CD4-positive, alpha-beta T cell treated with Interleukin-17A for 4 hours (primary cell): ENCODE data around the gene RPUSD1.
A peak's percentile ranks its signal among the peaks of the same experiment; 100 is the strongest.
"Not testable (repeated sequence)": the region's sequence is repeated elsewhere in the genome, so short reads cannot be mapped to it uniquely, and the experiment has no call there.

Experiments
- DNase-seq: peaks from one replicate; pipeline ENCODE4 v3.0.0-alpha.2; 2020; ENCODE audit warnings: mixed read lengths

Gene RPUSD1, protein sequence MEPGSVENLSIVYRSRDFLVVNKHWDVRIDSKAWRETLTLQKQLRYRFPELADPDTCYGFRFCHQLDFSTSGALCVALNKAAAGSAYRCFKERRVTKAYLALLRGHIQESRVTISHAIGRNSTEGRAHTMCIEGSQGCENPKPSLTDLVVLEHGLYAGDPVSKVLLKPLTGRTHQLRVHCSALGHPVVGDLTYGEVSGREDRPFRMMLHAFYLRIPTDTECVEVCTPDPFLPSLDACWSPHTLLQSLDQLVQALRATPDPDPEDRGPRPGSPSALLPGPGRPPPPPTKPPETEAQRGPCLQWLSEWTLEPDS

DNA sequence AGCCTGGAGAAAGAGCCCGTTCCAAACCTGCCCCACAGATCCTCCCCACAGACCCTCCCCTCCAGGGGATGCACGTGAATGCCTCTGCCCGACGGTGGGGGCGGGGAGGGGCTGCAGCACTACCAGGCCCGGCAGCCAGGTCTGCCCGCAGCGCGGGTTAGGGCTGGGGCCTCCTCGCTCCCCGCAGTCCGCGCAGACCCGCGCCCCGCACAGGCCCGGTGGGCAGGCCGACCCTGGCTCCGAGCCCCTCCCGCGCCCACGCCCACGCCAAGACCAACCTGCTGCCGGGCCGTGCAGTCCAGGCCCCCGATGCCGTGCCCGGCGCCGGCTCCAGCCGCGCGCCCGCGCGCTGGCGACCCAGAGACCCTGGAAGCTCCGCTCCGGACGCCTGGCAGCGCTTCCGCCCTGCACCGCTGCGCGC lies at the start of gene RPUSD1:
Gene RPUSD1 (minus strand): TSS at position 404 of the 421 bp plus-strand sequence. CDS start 644 bp downstream, outside the sequence.
- DNase-seq = no peak

DNA sequence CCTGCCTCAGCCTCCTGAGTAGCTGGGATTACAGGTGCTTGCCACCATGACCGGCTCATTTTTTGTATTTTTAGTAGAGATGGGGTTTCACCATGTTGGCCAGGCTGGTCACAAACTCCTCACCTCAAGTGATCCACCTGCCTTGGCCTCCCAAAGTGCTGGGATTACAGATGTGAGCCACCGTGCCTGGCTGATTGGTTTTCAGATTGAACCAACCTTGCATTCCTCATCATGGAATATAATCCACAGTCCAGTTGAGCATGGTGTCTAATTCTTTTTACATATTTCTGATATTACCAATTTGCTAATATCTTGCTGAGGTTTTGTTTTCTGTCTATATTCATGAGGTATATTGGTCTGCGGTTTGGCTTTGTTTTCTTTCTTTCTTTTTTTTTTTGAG lies 48.6 kb upstream of the RPUSD1 start:
- DNase-seq = not testable (repeated sequence)

DNA sequence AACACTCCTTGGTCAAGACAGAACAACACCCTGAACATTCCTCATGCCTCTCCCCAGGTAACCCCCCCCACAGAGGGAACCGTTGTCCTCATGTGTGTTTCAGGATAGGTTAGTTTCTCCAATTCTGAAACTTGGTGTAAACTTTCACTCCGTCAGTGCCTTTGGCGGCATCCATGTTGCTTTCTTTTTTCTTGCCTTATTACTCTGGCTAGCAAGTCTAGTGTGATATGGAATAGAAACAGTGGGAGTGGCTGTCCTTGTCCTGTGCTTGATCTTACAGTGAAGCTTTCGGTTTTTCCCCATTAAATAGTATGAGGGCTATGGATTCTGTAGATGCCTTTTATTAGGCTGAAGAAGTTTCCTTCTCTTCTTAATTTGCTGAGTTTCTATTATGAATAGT lies 48.0 kb upstream of the RPUSD1 start:
- no peak for DNase-seq

DNA sequence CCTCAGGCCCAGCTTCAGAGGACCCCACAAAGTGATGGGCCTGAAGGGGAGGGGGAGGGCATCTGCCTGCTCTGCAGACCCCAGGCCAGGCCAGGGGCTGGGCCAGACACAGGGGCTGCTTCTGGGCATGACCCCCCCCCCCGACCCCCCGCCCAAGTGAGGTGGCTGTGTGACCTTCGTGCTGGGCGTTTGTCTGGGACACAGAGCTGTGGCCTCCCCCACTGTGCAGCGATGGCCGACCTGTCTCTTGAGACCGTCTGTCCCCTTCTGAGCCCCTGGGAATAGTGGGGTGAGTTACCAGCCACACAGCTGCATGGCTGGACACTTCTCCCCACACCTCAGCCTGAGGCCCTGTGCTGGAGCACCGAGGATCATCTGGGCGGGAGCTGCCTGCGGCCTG lies 47.2 kb upstream of the RPUSD1 start:
- DNase-seq = no peak

DNA sequence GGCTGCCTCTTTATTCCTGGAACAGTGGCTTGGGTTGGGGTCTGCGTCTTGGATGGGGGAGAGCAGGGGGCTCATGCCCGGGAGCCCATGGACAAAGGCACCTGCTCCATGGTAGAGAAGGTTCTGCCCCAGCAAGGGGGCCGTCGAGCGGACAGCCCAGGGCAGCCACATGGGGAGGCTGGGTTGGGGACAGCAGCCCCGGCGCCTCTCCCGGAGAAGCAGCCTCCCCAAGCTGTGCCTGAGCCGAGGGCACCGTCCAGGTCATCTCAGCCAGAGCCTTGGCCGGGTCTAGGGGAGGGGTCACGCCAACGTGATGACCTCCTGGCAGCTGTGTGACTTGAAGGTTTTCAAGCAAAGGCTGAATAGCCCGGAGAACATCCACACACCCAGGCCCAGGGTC lies 45.2 kb upstream of the RPUSD1 start:
- no peak for DNase-seq

DNA sequence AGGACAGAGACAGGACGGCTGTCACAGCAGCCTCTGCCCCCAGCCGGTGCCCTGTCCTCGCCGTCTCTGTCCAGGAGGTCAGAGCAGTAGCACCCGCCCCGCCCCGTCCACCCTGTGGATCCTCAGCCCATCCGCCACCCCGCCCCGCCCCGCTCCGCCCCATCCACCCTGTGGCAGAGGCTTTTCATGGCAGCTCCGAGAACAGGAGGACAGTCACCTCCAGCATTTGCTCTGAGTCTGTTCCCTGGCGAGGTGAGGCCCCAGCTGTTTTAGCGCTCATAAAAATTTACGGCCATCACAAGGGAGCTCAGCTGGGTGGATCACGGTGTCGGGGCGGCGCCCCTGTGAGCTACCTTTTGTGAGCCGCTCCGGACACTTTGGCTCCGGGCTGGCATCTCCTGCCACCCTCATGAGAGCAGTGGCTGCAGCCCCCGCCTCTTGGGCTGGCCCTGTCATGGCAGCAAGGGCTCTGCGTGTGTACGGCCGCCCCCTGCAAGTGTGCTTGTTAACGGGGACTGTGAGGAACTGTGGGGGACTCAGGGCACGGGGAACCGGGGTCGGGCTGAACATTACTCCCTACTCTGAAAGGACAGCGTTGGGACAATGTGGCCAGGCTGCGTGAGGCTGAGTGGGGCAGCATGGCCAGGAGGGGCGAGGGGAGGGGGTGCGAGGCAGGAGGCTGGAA lies 44.6 kb upstream of the RPUSD1 start:
- DNase-seq = no peak

DNA sequence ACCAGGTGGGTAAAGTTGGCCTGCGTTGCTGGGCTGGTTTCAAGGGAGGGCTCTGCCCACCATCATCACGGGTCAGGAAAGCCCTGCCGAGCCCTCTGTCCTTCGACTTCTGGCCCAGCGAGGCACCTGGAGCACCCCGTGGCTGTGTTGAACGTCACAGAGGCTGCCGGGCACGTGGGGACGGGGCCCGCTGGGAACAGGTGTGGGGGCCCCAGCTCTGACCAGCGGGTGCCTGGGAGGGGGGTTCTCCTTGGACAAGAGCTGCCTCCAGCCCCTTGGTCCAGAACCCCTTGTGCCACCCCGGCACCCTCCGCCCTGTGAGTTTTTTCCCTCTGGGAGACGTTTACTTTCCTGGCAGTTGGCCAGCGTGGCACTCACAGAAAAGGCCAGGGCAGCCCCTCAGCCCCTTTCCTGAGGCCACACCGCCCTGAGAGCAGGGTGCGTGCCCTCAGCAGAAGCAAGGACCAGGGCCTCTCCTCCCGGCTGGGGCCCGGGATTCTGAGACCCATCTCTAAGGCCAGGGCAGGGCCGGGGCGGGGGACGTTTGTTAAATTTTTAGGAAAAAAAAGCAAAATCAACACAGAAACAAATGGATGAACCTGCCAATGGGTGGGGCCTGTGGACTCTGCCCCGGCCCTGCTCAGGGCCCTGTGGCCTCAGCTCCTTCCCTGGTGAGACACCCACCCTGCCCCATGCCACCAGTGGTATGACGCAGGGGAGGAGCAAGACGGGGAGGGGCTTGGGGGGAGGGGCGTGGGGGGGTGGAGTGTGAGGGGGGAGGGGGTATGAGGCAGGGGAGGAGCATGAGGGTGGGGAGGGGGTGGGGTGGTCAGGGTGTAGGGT lies 43.6 kb upstream of the RPUSD1 start:
- no peak for DNase-seq

DNA sequence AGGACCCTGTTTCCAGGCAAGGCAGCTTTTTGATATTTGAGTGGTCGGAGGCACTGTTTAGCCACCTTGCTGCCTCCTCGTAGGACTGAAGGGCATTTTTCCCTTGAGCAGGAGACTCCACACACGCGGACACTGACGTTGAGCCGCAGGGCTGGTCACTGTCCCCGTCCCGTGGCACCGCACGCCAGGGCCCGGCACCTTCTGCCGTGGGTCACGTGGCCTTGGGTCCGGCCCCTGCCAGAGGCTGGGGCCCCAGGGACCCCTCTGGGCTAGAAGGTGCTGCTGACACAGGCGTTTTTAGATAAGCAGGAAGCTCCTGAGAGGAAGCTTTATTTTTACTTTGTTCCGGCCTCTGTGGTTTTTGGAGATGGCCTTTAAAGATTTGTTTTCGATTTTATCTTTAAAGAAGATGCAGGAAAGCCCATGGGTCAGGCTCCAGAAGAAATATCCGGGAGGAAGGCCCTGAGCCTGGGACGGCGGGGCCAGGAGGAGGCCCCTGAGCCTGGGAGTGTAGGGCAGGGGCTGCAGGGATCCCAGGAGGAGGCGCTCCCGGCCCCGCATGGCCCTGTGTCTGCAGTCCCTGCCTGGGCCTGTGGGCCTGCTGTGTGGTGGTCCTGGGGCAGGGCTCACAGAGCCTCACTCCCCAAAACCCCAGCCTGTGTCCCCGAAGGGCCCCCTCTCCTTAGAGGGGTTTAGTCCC lies 42.8 kb upstream of the RPUSD1 start:
- no peak for DNase-seq

DNA sequence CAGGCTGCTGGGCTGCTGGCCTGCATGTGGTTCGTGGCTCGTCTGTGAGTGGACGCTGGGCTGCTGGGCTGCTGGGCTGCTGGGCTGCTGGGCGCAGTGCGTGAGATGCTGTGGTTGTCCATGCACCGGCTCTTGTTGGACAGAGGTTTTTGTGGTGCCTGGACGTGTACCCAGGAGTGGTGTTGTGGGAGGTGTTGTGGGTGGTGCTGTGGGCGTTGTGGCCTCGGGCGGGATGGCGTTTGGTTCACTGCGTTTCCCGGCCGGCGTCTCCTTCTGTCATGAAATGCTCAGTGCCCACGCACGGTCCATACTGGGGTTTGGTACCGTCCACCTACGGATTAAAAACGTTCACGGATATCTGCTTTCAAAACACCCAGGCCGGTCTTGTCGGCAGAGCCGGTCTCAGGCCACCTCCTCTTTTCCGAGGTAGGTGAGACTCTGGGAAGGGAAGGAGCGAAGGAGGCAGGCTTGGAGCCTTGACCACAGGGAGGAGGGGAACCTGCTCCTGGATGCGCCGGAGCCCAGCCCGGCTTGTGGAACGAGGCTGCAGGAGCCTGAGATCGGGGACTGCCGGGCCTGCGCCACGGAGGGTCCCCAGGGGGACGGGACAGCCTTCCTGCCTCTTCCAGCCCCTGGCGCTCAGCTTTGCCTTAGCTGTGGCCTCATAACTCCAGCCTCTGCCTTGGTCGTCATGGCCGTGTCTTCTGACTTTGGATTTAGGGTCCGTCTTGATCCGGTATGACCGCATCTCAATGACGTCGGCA lies 42.1 kb upstream of the RPUSD1 start:
- DNase-seq = no peak

DNA sequence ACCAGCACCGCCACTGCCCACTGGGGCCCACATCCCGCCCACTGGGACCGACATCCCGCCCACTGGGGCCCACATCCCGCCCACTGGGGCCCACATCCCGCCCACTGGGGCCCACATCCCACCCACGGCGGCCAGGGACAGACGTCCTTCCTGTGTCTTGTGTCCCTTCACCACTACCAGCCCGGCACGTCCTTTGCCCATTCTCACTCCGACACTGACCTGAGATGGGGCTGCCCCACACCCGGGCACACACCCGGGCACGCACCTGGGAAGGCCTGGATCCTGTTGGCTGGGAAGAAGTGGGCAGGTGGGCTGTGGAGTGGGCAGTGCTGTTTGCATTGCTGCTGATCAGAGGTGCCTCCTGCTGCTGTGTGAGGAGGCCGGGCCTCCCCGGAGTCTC lies 40.7 kb upstream of the RPUSD1 start:
- DNase-seq = no peak

DNA sequence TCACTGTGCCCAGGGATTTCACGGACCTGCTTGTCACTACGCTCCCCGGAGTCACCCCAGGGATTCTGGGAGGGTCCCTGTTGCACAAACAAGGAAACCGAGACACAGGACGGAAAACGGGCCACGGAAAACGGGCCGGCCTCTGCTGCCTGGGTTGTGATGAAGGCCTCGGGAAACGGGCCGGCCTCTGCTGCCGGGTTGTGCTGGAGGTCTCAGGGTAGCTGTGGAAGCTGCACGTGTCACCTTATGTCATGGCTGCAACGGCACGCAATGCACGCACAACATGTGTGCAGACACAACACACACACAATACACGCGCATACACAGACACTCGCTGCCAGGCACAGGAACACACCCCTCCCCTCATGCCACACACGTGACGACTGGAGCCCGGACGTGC lies 39.3 kb upstream of the RPUSD1 start:
- no peak for DNase-seq

DNA sequence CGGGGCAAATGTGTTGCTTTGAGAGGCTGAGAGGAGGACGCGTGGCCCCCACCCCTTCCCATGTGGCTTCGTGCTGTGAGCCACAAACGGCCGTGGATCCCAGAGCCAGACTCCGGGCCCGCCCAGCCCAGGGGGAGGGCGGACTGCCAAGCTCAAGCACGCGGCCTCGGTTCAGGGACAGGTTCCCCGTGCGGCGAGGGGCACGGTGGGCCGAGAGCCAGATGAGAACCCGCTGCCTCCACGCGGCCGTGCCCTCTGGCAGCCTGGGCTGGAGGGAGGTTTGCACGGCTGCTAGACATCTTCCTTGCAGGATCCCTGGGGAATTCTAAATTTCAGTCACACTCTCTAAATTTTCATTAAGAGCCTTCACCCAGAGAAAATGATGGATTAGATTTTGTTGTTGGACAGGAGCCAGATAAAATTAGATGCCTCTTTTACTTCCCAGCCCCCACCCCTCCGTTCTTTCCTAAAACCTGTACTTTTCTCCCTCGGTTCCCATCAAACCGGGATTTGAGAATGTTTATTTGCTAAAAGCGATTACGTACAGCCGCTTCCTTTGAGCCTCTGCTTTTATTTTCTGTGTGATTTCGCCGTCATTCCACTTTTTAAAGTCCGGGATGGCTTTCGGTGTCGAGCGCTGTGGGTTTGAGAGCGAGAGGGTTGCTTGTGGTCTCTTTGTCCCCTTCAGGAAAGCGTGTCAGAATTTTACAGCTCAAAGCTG lies 37.3 kb upstream of the RPUSD1 start:
- no peak for DNase-seq

DNA sequence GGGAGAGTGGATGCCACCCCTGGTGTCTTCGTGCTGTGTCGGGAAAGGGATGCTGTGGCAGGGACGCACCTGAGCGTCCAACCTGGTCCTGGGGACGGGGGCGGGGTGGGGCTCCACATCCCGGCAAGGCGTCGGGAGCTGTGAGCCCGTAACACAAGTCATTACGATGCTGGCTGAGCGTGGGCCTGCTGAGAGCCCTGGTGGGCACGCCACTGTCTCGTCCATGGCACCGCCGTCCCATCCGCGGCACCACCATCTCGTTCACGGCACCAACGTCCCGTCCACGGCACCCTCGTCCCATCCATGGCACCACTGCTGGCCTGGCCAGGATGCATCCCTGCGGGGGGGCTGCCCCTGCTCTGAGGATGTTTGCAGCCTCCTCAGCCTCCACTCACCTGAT lies 36.4 kb upstream of the RPUSD1 start:
- no peak for DNase-seq

DNA sequence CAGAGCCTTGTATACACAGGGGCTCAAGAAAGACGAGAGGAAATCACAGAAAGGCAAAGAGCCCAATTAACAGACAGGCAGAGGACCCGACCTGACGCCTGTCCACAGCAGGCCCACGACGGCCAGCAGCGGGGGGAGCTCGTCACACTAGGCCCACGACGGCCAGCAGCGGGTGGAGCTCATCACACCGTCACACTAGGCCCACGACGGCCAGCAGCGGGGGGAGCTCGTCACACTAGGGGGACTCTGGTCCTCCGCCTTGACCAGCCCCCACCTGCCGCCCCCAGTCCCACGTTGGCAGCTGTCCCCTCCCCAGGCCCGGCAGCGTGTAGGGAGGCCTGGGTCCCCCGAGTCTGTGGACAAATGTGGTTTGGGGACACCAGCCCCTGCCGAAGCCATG lies 36.0 kb upstream of the RPUSD1 start:
- no peak for DNase-seq

DNA sequence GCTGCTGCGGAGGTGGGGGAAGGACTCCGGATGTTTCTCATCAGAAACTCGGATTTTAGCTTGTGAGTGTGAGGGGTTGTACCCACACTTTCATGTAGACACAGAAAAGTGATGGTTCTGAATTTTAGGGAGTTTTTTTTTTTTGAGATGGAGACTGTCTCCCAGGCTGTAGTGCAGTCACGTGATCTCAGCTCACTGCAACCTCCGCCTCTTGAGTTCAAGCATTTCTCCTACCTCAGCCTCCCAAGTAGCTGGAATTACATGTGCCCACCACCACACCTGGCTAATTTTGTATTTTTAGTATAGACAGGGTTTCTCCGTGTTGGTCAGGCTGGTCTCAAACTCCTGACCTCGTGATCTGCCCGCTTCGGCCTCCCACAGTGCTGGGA lies 34.7 kb upstream of the RPUSD1 start:
- no peak for DNase-seq

DNA sequence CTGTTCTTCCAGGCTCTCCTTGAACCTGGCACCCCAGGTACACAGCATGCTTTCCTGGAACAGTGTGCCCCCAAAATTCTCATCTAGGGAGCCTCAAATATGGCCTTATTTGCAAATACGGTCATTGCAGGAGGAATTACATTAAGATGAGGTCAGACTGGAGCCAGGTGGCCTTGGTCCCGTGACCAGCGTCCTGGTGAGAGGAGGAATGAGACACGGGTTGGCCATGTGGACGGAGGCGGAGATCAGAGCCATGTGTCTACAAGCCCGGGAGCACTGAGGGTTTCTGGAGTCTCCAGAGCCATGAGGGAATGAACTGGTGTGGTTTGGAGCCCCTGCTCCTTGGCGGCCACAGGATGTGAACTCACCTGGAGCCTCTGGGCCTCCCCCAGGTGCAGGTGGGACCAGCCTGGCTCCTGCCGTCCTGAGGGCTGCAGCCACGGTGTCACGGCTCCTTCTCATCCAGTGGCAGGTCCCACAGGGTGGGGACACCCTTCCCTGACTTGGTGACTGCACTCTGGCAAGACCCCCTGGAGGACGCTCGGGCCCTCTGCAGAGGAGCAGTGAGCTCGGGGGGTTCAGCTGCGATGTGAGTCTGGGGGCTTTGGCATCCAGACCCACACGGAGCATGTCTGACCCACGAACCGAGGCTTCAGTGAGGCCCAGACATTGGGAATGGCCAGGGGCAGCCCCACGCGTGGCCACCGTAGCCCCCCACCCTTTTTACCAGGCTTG lies 34.2 kb upstream of the RPUSD1 start:
- DNase-seq = no peak

DNA sequence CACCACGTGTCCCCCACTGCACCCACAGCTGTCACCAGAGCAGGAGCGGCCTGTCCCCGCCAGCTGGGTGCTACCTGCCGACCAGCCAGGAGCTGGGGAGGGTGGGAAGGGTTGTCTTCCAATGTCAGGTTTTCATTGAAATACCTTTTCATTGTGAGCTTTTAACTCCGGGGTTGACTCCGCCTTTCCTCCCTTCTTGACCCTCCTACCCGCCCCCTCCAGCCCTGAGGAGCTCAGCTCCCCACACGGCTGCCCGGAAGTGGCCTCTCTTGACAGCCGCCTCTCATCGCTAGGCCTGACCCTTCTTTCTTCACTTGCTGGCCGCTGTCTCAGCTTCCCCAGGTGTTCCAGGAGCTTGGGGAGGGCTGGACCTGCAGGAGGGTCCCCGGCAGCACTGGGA lies 33.6 kb upstream of the RPUSD1 start:
- no peak for DNase-seq

DNA sequence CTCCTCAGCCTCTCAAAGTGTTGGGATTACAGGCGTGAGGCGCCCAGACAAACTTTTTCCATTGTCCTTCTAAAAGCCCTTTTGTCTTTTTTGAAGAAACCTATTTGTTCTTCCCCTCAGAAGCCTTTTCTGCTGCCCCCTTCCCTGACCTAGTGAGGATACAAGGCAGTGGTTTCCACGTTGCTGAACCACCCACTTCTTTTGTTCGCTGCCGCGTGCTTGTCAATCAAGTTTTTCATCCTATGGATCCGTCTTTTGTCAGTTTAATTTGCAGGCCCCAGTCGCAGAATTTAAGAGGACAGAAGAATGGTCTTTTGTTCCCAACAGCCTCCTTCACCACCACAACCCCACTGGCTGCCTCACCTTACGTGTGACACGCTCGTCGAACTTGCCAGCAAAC lies 32.6 kb upstream of the RPUSD1 start:
- DNase-seq = no peak

DNA sequence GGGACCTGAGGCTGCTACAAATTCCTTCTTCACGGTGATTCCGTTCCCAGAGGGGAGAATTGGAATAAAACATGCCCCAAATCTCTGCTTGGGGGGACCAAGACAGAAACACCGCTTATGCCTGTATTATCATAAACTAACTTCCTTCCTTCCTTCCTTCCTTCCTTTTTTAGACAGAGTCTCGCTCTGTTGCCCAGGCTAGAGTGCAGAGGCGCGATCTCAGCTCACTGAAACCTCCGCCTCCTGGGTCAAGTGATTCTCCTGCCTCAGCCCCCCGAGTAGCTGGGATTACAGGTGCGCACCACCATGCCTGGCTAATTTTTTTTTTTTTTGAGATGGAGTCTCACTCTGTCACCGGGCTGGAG lies 31.8 kb upstream of the RPUSD1 start:
- DNase-seq = not testable (repeated sequence)

DNA sequence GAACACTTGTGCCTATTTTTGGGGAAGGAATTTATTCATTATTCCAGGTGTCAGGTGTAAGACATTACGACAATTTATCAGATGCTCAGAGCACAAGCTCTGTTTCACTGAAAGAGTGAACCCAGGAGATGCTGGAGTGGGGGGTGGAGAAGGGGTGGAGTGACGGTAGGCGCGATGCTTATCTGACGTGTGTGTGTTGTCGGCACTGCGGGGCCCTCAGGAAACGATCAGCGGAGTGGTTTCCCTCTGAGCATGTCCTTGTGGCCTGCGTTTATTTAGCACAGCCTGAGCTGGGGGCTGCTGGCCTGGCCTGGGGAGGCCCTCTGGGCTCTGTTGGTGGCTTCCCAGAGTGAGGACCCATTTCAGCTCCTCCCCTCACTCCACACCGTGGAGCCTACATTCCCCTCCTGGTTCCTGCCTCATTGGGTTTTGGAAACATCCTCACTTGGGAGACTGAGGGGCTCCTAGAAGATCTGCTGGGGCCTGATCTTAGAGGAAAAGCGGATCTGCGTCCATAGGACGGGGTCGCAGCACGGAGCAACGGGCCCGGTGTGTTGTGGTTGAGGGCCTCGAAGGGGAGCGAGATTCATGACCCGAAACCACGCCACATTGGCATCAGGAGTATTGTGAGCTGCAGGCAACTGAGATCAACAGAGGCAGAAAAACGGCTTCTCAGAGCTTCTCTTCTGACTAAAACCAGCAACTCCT lies 31.3 kb upstream of the RPUSD1 start:
- DNase-seq = peak; percentile 38
